ENCODE data around the gene MT1H. TPM values are rescaled to one million over a fixed set of nuclear protein-coding genes. Genes with fewer than 3 reads are reported as not detected.

MT1H gene
- total and polyA plus RNA-seq, 9 of the 15 experiments (the other 6 are each of a cell fraction or from before 2014, with no cell fraction given), result 0.13 to 0.37 TPM; not detected in 7

DNA sequence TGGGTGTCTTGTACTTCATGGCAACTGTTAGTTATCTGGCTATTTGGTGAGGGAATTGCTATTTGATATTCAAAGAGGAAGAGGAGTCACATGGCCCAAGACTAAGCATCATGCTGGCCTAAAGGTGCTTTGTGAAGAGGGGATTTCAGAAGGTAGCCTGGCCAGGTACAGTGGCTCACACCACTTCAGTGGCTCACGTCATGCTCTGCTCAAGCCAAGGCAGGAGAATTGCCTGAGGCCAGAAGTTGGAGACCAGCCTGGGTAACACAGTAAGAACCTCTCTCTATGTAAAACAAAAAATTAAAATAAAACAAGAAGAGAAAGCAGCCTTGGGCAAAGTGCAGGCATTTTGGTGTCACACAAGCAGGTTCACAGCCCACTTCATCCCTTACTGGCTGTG, 24.3 kb upstream of the MT1H start:
- H3K9ac ChIP-seq (ENCODE audit: insufficient read depth in 1 of 2, low read depth in 2 of 2, low read length in 2 of 2), result no peak overlapping the region
- H3K27me3 ChIP-seq (ENCODE audit: control insufficient read depth in 2 of 2, insufficient read depth in 2 of 2, low read length in 2 of 2), result peaks cover 28 to 59% of the 10 kb centered on the region in 2 experiments
- no peaks in the 10 kb centered on the region for H3K79me2 ChIP-seq (ENCODE audit: control insufficient read depth, insufficient read depth, low read length)
- H2AFZ ChIP-seq (ENCODE audit: low read depth, low read length), result no peak overlapping the region
- H3K4me2 ChIP-seq (ENCODE audit: insufficient read depth, low read length), result no peak overlapping the region
- no peaks in the 10 kb centered on the region; the same call in 1 of the 2 replicates for H4K20me1 ChIP-seq (replicated peaks; ENCODE audit: control insufficient read depth, insufficient read depth, low read length)
- H3K27ac ChIP-seq (ENCODE audit: extremely low read depth, low read depth, low read length), result no peak overlapping the region
- ChIA-PET CTCF (ENCODE audit: low intra/inter-chr PET ratio) (no interaction called here), POLR2A (no interaction called here)
- FAIRE-seq, result no peak
- no peak for ATAC-seq
- BruUV-seq (replicated peaks), result no TSS peak
- DNase-seq (ENCODE audit: extremely low read depth in 1 of 4, low spot score in 3 of 4), result no peak
- 0% methylated on average over 1 of the region's 1 CpG for WGBS (ENCODE audit: insufficient coverage, low coverage, missing lambda C conversion rate)
- H3K9me1 ChIP-seq (ENCODE audit: control insufficient read depth, insufficient read depth, low read length), result no peaks in the 10 kb centered on the region
- intact Hi-C loops (cut with micrococcal nuclease), result no loop called here
- peaks cover 3 to 13% of the 10 kb centered on the region in 2 experiments; a peak in 3 of 5 replicates for H3K4me1 ChIP-seq (replicated peaks in 1 of 2; ENCODE audit: control insufficient read depth in 2 of 2, insufficient read depth in 2 of 2, low read length in 2 of 2)
- no peaks in the 10 kb centered on the region for H3K9me3 ChIP-seq (replicated peaks; ENCODE audit: control insufficient read depth, insufficient read depth, low read depth, low read length)
- in situ Hi-C loops (cut with MboI), result no loop called here
- H3K36me3 ChIP-seq (ENCODE audit: control insufficient read depth, insufficient read depth, low read length), result no peaks in the 10 kb centered on the region
- H3K4me3 ChIP-seq, result no peak overlapping the region
- TF ChIP-seq TEAD4 (IDR thresholded peaks at IDR 0.05; ENCODE audit: low read length), result no peak
- TF ChIP-seq TEAD4 (CRISPR knock-in tag; IDR thresholded peaks at IDR 0.05; ENCODE audit: borderline replicate concordance), result no peak
- TF ChIP-seq CC2D1A (IDR thresholded peaks at IDR 0.05), result no peak
- TF ChIP-seq, protein P1, sequence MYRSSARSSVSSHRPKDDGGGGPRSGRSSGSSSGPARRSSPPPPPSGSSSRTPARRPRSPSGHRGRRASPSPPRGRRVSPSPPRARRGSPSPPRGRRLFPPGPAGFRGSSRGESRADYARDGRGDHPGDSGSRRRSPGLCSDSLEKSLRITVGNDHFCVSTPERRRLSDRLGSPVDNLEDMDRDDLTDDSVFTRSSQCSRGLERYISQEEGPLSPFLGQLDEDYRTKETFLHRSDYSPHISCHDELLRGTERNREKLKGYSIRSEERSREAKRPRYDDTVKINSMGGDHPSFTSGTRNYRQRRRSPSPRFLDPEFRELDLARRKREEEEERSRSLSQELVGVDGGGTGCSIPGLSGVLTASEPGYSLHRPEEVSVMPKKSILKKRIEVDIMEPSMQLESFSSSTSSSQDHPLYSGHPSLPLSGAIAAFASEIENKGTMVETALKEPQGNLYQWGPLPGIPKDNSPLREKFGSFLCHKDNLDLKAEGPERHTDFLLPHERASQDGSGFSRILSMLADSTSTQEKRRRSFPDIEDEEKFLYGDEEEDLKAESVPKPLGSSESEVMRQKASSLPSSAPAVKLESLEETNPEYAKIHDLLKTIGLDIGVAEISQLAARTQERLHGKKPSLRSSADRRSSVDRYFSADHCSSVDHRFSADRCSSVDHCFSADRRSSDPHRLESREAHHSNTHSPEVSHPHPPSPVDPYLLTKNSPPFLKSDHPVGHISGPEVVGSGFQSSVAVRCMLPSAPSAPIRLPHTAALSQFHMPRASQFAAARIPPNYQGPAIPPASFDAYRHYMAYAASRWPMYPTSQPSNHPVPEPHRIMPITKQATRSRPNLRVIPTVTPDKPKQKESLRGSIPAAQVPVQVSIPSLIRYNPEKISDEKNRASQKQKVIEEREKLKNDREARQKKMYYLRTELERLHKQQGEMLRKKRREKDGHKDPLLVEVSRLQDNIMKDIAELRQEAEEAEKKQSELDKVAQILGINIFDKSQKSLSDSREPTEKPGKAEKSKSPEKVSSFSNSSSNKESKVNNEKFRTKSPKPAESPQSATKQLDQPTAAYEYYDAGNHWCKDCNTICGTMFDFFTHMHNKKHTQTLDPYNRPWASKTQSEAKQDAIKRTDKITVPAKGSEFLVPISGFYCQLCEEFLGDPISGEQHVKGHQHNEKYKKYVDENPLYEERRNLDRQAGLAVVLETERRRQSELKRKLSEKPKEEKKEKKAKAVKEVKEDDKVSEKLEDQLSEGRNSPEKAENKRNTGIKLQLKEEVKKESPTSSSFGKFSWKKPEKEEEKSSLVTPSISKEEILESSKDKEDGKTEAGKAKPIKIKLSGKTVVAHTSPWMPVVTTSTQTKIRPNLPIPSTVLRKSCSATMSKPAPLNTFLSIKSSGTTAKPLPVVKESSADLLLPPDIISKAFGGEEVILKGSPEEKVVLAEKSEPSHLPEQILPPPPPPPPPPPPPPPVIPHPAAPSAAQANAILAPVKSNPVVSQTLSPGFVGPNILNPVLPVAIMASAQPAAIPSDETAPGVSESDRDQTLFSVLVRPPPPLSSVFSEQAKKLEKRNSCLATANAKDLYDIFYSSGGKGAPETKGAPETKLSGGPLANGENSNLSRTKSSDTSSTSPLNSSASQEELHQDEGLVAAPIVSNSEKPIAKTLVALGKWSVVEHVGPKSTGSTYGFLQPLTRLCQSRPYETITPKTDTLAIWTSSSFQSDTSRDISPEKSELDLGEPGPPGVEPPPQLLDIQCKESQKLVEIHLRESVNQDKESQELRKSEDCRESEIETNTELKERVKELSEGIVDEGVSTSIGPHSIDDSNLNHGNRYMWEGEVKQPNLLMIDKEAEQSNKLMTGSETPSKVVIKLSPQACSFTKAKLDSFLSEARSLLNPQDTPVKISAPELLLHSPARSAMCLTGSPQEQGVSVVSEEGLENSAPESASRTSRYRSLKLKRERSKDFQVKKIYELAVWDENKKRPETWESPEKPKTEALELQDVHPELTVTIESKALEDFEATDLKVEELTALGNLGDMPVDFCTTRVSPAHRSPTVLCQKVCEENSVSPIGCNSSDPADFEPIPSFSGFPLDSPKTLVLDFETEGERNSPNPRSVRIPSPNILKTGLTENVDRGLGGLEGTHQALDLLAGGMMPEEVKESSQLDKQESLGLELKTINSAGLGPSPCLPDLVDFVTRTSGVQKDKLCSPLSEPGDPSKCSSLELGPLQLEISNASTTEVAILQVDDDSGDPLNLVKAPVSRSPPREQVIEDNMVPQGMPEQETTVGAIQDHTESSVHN (IDR thresholded peaks at IDR 0.05; ENCODE audit: borderline replicate concordance in 1 of 2, low read depth in 1 of 2), result no peak
- TF ChIP-seq ZBTB7A (IDR thresholded peaks at IDR 0.05; ENCODE audit: borderline replicate concordance, control insufficient read depth, low read depth, low read length), result no peak
- no peak for TF ChIP-seq ZNF76 (CRISPR knock-in tag; IDR thresholded peaks at IDR 0.05; ENCODE audit: borderline replicate concordance)
- TF ChIP-seq ATF6 (CRISPR knock-in tag; IDR thresholded peaks at IDR 0.05), result no peak
- TF ChIP-seq, protein P2, sequence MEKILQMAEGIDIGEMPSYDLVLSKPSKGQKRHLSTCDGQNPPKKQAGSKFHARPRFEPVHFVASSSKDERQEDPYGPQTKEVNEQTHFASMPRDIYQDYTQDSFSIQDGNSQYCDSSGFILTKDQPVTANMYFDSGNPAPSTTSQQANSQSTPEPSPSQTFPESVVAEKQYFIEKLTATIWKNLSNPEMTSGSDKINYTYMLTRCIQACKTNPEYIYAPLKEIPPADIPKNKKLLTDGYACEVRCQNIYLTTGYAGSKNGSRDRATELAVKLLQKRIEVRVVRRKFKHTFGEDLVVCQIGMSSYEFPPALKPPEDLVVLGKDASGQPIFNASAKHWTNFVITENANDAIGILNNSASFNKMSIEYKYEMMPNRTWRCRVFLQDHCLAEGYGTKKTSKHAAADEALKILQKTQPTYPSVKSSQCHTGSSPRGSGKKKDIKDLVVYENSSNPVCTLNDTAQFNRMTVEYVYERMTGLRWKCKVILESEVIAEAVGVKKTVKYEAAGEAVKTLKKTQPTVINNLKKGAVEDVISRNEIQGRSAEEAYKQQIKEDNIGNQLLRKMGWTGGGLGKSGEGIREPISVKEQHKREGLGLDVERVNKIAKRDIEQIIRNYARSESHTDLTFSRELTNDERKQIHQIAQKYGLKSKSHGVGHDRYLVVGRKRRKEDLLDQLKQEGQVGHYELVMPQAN (IDR thresholded peaks at IDR 0.05; ENCODE audit: borderline replicate concordance), result no peak
- TF ChIP-seq PTTG1 (tag; IDR thresholded peaks at IDR 0.05; ENCODE audit: low read depth), result no peak
- TF ChIP-seq ZNF23 (CRISPR knock-in tag; IDR thresholded peaks at IDR 0.05), result no peak
- no peak for TF ChIP-seq CXXC5 (CRISPR knock-in tag; IDR thresholded peaks at IDR 0.05)

All from K562 (cell line).